HG03354 (cell line): ENCODE data around the gene BARD1.
"Not testable (repeated sequence)": the region's sequence is repeated elsewhere in the genome, so short reads cannot be mapped to it uniquely, and the experiment has no call there.

Experiments
- ATAC-seq: cut with Tn5 transposase; IDR thresholded peaks from one replicate; pipeline ENCODE4 v1.9.1; 2021; ENCODE audit warnings: mild to moderate bottlenecking; ENCODE audit not compliant: unreplicated experiment, poor library complexity, severe bottlenecking

Gene BARD1

DNA sequence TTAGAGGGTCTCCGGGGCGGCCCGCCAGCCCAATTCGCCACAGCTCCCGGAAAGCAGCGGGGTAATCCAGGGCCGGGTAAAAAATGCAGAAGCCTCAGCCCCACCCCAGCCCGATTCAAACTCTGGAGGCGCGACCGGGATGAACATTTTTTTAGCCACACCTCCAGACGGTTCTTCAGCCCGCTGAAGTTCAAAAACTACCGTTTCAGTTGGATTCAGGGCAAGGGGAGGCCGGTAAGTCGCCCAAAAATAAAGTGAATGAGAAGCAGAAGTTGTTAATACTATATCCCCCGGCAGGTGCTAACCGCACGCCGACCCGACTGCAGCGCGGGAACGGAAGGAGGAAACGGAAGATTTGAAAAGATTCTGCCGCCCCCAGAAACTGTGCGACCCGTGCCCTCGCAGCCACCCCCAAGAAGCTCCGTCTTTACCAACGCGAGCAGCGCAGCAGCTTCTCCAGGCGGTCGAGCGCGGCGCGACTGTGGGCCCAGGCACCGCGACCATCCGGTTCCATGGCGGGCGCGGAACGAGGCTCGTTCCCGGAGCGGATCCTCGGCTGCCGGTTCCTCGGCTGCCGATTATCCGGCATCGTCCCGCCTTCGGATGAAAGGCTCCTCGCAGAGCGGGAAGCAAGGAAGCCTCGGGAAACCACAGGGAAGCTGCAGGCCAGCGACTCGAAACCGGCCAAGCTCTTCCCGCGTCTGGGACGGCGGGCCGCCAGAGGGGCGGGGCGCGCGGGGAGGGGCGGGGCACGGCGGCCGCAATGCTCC, at the start of gene BARD1:
BARD1 (minus strand) TSS at position 703 of the 770 bp plus-strand sequence; CDS start at position 589, 114 bp downstream.
- ATAC-seq, result peak; percentile 42

DNA sequence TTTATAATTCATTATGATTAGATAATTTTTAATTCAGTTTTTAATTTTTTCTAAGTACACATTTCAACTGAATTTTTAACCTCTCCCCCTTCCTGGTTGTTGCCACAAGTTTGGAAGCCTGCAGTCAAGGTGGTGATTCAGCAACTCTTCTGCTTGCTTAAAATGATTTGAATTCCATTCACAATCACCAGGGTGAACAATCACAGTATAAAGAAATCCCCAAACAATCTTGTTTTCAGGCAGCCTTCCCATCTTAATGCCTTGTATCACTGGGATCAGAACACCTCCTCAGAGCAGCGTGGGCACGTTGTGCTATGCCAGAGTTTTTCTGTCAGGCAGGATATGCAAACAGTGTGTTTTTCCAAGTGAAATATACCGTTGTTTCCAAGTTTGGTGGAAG, 46.7 kb upstream of the BARD1 start:
- ATAC-seq, result no peak

DNA sequence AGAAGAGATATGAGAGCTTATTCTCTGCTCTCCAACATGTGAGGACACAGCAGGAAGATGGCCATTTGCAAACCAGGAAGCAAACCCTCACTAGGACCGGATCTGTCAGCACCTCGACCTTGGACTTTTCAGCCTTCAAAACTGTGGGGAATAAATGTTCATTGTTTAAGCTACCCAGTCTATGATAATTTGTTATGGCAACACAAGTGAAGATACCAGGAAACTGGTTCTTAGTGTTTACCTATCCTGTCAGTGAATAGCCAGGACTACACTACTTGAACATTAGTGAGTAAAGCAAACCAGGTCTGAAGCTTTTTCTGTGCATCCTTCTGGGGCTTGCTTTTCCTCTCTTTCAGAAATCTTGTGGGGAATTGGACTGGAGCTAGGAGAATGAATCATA, 44.4 kb upstream of the BARD1 start:
- no peak for ATAC-seq

DNA sequence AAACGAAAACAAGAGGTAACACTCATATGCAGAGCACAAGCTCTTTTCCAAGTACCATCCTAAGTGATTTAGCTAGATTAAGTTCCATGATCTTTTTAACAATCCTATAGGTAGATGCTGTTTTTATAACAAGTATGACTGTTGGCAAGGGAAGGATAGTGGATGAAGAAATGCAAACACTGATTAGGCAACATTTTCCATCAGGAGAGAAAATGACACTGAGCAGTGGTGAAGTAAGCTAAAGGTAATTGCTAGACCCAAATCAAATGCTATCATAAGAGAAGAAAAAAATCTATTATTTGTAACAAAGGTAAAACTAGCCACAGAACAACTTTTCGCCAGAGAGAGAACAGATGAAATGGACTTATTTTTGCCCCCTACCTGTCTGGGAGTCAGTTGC, 34.3 kb upstream of the BARD1 start:
- ATAC-seq, result no peak

DNA sequence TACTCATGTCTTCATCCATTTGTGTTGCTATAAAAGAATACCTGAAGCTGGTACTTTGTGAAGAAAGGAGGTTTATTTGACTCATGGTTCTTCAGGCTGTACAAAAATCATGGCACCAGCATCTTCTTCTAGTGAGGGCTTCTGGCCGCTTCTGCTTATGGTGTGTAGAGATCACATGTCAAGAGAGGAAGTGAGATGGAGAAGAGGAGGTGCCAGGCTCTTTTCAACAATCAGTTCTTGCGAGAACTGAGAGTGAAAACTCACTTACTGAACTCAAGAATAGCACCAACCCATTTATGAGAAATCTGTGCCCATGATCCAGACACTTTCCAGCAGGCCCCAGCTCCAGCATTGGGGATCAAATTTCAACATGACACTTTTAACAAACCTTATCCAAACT, 30.0 kb upstream of the BARD1 start:
- peak; percentile 92 for ATAC-seq

DNA sequence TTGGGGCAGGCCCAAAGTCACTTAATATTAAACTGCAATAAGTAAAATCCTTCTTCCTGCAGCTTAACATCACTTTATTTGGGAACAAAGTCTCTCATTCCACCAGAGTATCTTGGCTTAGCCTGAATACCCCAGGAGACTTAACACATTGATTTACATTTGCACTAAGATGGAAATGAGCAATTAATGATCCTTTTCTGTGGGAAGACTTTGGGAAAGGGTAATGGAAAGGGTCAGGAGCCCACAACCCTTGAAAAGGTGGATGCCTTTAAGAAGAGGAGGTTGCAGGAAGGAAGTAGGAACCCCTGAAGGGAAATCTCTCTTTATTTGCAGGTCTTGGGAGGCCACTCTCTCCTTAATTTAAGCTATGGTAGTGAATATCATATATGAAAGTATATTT, 28.0 kb upstream of the BARD1 start:
- ATAC-seq, result no peak

DNA sequence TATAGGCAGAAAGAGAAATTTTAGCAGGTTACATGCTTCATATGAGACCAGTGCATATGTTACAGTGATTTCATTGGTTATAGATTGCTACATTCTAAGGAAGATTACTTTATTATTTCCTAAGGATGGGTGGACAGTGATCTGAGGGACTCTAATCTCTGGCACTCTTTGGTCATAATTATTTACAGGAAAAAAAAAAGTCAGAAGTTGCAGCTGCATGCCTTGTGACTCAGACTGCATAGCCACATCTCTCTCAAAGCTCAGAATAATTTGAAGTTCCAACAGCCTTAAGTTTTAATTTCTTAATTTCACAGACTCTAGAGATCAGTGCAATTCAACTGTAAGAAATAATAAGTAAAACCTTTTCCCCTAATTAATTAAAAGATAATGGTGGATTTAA, 27.1 kb upstream of the BARD1 start:
- no peak for ATAC-seq

DNA sequence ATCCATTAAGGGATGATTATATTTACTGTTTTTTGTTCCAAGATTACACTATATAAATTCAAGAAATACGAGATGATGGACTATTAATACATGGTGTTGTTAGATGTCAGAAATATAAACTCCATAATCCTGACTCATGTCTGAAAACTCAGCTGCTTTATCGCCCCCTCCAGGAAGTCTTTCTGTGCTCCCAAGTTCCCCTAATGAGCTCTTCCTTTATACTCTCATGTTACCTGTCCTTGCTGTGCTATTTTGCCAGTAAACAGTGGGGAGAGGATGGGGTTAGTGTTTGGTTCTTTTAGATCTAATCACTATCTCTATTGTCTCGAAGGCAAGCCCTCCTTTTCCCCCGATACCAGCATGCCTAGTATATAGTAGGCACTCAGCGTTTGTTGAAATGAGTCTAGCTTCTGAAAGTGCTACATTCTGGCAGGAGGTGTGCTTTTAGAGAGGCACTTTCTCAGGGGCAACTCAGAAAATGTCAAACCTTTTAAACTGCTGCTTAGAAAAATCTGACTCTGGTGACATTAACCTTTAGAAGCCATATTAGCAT, 21.4 kb upstream of the BARD1 start:
- ATAC-seq, result no peak

DNA sequence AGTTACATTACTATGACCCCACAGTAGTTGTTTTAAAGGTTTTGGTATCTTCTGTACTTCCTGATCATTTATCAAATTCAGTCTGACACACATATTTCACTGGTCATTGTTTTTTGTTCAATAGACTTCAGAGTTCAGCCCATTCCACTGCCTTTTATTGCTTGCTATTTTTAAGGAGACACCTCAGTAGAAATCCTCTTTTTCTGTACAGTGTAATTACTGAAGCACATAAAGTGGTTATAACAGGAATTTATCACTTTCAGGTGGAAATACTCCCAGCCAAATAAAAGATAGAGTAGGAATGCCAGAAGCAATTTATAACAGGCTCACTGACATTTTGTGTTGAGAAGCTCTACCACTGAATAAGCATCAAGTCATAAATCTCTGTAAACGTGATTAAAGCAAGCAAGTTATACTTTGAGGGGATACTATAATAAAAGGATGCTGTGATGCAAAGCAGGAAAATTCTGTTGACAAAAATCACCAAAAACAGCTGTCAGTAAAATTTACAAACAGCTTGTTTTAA, 6.6 kb upstream of the BARD1 start:
- ATAC-seq, result no peak

DNA sequence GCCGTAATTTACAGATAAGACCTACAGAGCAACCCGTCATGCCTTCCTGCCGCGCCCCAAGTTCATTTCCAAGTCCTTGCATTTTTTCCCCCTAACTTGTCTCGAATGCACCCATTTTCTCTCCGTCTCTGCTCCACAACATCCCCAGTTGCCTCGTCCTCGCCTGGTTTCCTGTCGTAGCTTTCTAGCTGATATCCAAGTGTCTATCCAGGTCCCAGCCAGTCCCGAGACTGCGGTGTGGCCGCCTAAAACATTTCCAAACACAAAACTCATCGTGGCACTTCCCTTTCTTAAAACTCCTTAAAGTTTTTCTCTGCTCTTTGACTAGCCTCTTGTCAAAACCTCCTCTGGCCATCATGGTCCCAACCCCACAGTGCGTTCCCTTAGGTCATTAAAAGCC, 1.2 kb upstream of the BARD1 start:
- no peak for ATAC-seq

DNA sequence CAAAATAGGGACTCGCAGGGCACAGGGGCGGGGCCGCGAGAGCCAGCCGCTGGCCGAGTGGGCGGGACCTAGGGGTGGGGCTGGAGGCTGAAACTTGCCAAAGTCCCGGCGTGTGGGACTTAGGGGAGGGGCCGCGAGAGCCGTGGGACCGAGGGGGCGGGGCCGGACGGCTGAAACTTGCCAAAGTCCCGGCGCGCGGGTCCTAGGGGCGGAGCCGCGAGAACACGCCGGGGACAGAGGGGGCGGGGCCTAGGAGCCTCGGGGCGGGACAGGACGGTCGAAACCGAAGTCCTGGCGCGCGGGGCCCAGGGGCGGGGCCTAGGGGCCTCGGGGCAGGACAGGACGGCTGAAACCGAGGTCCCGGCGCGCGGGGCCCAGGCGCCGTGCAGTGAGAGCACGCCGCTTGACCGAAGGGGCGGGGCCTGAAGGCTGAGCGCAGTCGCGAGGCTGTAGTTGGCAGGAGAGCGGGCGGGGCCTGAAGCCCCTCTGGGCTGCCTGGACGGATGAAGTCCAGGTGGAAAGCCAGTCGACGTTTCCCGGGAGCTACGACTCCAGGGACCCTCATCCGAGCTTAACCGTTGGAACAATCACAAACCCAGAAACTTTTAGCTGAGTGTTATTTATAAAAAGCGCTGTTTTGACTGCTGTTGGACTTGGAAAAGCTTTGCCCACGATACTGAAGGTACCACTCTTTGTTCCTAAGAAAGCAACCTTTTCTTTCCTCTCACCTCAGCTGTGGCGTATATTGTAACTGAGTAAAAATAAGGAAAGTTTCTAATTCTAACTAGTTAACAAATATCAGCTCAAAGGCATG, 475 bp upstream of the BARD1 start:
- ATAC-seq, result peak; percentile 80

DNA sequence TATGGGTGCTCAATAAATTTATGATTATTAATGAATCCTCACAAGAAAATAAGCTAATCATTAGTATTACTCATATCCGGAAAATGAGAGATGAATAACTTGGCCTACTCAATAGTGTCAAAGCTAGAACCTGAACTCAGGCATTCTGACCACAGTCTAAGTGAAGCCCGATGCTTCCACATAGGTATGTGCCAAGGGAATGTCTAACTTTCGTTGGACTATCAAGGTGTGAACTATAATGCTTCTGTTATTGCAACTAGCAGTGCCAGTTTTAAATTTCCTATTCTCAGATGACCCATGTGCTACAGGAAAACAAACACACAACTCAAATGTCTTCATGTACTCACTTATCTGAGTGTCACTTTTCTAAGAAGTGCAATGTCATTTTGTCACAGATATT, 1.8 kb downstream of the BARD1 start:
- no peak for ATAC-seq

DNA sequence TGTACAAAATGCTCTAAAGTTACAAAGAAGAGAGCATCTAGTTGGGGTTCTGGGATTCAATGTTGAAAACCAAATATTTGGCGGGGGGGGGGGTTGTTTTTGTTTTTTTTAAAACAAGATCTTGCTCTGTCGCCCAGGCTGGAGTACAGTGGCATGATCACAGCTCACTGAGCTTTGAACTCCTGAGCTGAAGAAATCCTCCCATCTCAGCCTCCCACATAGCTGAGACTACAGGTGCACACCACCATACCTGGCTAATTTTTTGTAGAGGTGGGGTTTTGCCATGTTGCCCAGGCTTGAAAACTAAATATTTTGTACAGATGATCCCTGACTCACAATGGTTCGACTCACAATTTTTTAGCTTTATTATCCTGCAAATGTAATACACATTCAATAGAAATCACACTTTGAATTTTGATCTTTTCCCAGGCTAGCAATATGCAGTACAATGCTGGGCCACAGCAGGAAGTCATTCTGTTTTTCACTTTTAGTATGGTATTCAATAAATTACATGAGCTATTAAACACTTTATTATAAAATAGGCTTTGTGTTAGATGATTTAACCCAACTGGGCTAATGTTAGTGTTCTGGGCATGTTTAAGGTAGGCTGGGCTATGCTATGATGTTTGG, 7.6 kb downstream of the BARD1 start:
- ATAC-seq, result no peak

DNA sequence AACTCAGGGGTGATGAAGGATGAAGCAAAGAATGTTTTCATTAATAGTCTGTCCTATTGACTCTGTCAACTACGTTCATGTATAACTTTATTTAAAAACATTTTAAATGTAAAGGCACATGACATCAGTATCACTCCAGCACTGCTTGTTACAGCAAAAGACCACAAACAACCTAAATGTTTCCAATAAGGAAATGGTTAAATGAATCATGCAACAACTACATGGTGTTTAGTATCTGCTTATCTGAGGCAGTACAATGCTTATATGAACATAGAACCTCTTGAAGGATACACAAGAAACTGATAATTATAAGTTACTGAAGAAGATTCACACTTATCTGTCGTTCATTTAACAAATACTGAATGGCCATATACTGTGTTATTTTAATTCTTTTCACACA, 8.4 kb downstream of the BARD1 start:
- ATAC-seq, result no peak

DNA sequence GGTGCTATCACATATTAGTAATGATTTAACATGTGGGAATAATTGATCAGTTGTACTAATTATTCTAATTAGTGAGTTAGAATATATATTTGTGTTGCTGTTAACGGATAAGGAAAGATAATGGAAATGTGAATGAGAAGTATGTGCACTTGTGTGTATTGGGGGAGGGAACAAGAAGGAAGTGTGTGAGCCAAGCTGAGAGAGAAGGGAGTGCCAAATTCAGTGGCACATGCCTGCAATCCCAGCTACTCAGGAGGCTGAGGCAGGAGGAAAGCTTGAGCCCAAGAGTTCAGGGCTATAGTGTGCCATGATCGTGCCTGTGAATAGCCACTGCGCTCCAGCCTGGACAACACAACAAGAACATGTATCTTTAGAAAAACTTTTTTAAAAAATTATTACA, 9.3 kb downstream of the BARD1 start:
- ATAC-seq, result no peak

DNA sequence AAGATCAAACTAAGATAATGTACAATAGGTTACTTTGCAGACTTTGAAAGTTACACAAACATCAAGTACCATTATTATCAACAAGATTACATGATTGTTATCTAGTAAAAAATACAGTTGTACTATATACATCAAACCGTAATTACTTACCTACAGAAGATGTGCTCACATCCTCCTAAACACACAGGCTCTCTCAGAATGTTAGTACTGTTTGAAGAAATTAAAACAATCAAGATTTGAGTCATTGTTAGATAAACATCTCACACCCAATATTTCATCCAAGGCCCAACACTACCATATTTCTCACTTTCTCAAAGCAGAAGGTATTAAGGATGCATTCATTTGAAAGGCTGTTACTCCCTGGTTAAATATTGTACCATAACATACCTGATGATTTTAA, 12.6 kb downstream of the BARD1 start:
- ATAC-seq, result no peak

DNA sequence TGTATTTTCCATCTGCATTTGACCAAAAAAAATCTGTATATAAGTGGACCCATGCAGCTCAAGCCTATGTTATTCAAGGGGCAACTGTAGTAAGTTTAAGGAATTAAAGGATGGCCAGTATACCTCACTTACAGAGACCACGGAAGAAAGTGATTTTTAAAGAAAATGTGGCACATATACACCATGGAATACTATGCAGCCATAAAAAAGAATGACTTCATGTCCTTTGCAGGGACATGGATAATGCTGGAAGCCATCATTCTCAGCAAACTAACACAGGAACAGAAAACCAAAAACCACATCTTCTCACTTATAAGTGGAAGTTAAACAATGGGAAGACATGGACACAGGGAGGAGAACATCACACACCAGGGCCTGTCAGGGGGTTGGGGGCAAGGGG, 26.3 kb downstream of the BARD1 start:
- ATAC-seq, result not testable (repeated sequence)

DNA sequence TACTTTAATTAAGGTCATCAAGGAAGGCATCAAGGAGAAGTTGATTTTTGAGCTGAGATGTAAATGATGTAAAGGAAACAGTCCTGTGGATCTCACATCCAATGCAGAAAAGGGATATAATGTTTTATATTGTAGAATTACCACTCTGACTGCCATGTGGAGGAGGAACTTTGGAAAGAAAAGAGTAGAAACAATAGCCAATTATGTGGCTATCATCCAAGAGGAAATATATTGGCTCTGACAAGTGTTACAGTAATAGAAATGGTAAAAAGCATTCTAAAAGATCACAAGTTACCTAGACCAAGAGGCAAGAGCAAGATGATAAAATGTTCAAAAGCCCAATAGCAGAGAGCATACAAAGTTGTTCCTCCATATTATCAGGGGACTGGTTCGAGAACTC, 26.8 kb downstream of the BARD1 start:
- no peak for ATAC-seq

DNA sequence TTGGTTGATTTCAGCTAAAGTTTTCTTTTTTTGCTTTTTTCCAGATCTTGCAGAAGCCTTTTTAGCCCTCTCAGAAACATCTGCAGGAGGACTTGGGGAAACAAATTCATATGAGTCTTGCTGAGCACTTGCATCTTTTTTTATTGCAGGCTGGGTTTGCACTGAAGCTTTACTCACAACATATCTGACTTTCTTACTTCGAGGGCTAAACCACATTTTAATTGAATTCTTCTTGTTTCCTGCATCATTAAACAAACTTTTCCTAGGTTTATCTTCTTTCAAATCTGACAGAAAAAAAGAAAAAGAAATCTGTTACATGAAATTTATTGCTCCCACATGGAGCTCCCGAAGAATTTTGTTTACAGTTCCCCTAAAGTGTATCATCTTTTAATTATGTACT, 28.3 kb downstream of the BARD1 start:
- no peak for ATAC-seq

DNA sequence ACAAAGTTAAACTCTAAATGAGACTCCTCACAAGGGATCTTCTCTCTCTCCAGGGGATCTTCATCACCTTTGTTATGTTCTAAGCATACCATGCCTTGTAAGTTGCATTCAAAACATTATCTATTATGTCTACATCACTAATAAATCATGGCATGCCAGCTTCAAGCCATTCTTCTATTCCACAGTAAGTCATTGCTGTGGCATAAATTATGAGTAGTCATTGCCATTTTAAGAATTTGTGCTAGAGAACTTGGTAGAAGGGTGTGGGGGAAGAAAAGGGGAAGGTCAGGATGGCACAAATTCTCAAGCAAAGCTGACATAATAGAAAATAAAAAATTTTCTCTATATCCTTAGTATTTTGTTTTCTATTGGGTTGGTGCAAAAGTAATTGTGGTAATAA, 33.5 kb downstream of the BARD1 start:
- ATAC-seq, result no peak
